ENCODE results near the gene LHFPL3.

- no peak for TF ChIP-seq CTCF (conservative IDR thresholded peaks at IDR 0.05)
- no peak for TF ChIP-seq ZFX (IDR thresholded peaks at IDR 0.05)
Measured at GRCh38 chr7:104940023-104940710, 611.8 kb downstream of the LHFPL3 start.

All from C4-2B (cell line).